Gastroesophageal sphincter (tissue), 4 donors: ENCODE measurements around the gene NCKAP5. TPM values are rescaled to one million over a fixed set of nuclear protein-coding genes. Genes with fewer than 3 reads are reported as not detected.

ENCODE experiments used
- ATAC-seq: fragments of 150-250 bp; one replicate; pipeline ENCODE4 v1.9.1; 2016; ENCODE audit warnings: mild to moderate bottlenecking, moderate library complexity
- H3K27ac ChIP-seq, 4 donors: fragments of 200-600 bp; sonication (generic) in 3 of 4; 1 replicate in 3 of 4; 2 replicates in 1 of 4; pipeline ENCODE4 v1.5.1; 2016 to 2019
- H3K27me3 ChIP-seq: fragments of 200-600 bp; sonication (generic); one replicate; pipeline ENCODE4 v1.5.1; 2019
- H3K36me3 ChIP-seq, 2 donors: fragments of 200-600 bp; sonication (generic); one replicate each; pipeline ENCODE4 v1.5.1; 2019; ENCODE audit warnings: control low read depth in 1 of 2
- H3K4me1 ChIP-seq, 3 donors: fragments of 200-600 bp; sonication (generic); 1 replicate in 2 of 3; 2 replicates in 1 of 3; pipeline ENCODE4 v1.5.1; 2016 to 2019; ENCODE audit warnings: control low read depth in 2 of 3
- H3K4me3 ChIP-seq, 2 donors: fragments of 200-600 bp; sonication (generic); one replicate each; pipeline ENCODE4 v1.5.1; 2019; ENCODE audit warnings: mild to moderate bottlenecking in 1 of 2, moderate library complexity in 1 of 2
- H3K9me3 ChIP-seq, 3 donors: fragments of 200-600 bp; sonication (generic); one replicate each; pipeline ENCODE4 v1.5.1; 2017 to 2019; ENCODE audit warnings: control low read depth in 2 of 3
- CTCF ChIP-seq, 4 experiments: fragments of 200-600 bp in 2 of 4; fragments of 450-650 bp in 2 of 4; sonication (generic) in 1 of 4; IDR thresholded peaks; one replicate each; pipeline ENCODE4 v1.5.1; 2017 to 2019; ENCODE audit warnings: antibody characterized with exemption in 4 of 4, mild to moderate bottlenecking in 2 of 4, moderate library complexity in 2 of 4
- EP300 ChIP-seq: sonication (generic); formaldehyde crosslinking; IDR thresholded peaks from one replicate; pipeline ENCODE4 v1.6.1; 2017; ENCODE audit warnings: antibody characterized with exemption, mild to moderate bottlenecking
- POLR2A ChIP-seq, 2 donors: fragments of 450-650 bp; IDR thresholded peaks; one replicate each; pipeline ENCODE4 v1.6.1; 2017; ENCODE audit warnings: antibody characterized with exemption in 2 of 2, mild to moderate bottlenecking in 2 of 2, moderate library complexity in 1 of 2
- POLR2AphosphoS5 ChIP-seq: sonication (generic); formaldehyde crosslinking; IDR thresholded peaks from one replicate; pipeline ENCODE4 v1.6.1; 2017; ENCODE audit warnings: antibody characterized with exemption
- WGBS, 2 donors: methylation state at CpG; one replicate each; pipeline ENCODE4 v1.1.5; 2018; ENCODE audit warnings: low coverage in 1 of 2; 5-methylcytosine and 5-hydroxymethylcytosine counted together
- total RNA-seq, 4 donors: library from RNA; depleted of rRNA; stranded (reverse); fragments of >200 nt; gene quantifications; one replicate each; pipeline ENCODE4 v1.1.0, GENCODE V29; 2016

NCKAP5 gene
- total RNA-seq, 4 donors from 2014 or later, result 0.16 to 0.57 (median 0.33) TPM

GRCh38 chr2:132752421-132753206, 815.6 kb downstream of the NCKAP5 start:
- Histone ChIP-seq H3K27me3 (no peaks in the 10 kb centered on the region), H3K4me1 (no peaks in the 10 kb centered on the region), H3K36me3 (no peaks in the 10 kb centered on the region), H3K27ac (no peak overlapping the region), H3K9me3 (no peaks in the 10 kb centered on the region), H3K4me3 (no peak overlapping the region)
- TF ChIP-seq EP300 (no peak), POLR2AphosphoS5 (no peak), POLR2A (IDR thresholded peaks at IDR 0.05) (no peak), CTCF (IDR thresholded peaks at IDR 0.05) (no peak)
- ATAC-seq, result no peak
- WGBS, 2 donors, result 88 to 94% methylated on average over 5 of the region's 5 CpGs

- no peak for ATAC-seq
- H3K4me3 ChIP-seq, result no peak overlapping the region
- no peak overlapping the region for H3K27ac ChIP-seq
- H3K4me1 ChIP-seq, result no peaks in the 10 kb centered on the region
- no peaks in the 10 kb centered on the region for H3K27me3 ChIP-seq
- no peaks in the 10 kb centered on the region for H3K36me3 ChIP-seq
- no peaks in the 10 kb centered on the region for H3K9me3 ChIP-seq
- no peak for TF ChIP-seq CTCF (IDR thresholded peaks at IDR 0.05)
- TF ChIP-seq POLR2A (IDR thresholded peaks at IDR 0.05), result no peak
- TF ChIP-seq POLR2AphosphoS5, result no peak
- TF ChIP-seq EP300, result no peak
Measured at GRCh38 chr2:132751836-132752235, 816.4 kb downstream of the NCKAP5 start.

GRCh38 chr2:132750606-132751005, 817.7 kb downstream of the NCKAP5 start:
- Histone ChIP-seq H3K36me3 (no peaks in the 10 kb centered on the region), H3K4me1 (no peaks in the 10 kb centered on the region), H3K4me3 (no peak overlapping the region), H3K27me3 (no peaks in the 10 kb centered on the region), H3K27ac (no peak overlapping the region), H3K9me3 (no peaks in the 10 kb centered on the region)
- ATAC-seq, result no peak
- TF ChIP-seq EP300, result no peak
- TF ChIP-seq POLR2A (IDR thresholded peaks at IDR 0.05), result no peak
- no peak for TF ChIP-seq CTCF (IDR thresholded peaks at IDR 0.05)
- no peak for TF ChIP-seq POLR2AphosphoS5

- 70 to 75% methylated on average over 2 of the region's 2 CpGs for WGBS, 2 donors
- H3K36me3 ChIP-seq, result no peaks in the 10 kb centered on the region
- H3K27me3 ChIP-seq, result no peaks in the 10 kb centered on the region
- H3K9me3 ChIP-seq, result no peaks in the 10 kb centered on the region
- TF ChIP-seq POLR2AphosphoS5 (no peak), POLR2A (IDR thresholded peaks at IDR 0.05) (no peak), CTCF (IDR thresholded peaks at IDR 0.05) (no peak), EP300 (no peak)
- ATAC-seq, result no peak
- no peak overlapping the region for H3K4me3 ChIP-seq
- no peaks in the 10 kb centered on the region for H3K4me1 ChIP-seq
- no peak overlapping the region for H3K27ac ChIP-seq
Measured at GRCh38 chr2:132747046-132747445, 821.2 kb downstream of the NCKAP5 start.

GRCh38 chr2:132741754-132742153, 826.5 kb downstream of the NCKAP5 start:
- TF ChIP-seq EP300 (no peak), POLR2AphosphoS5 (no peak), CTCF (IDR thresholded peaks at IDR 0.05) (no peak)
- no peak overlapping the region for H3K27ac ChIP-seq
- H3K9me3 ChIP-seq, result no peaks in the 10 kb centered on the region
- H3K27me3 ChIP-seq, result no peaks in the 10 kb centered on the region
- WGBS, 2 donors, result 89 to 93% methylated on average over 3 of the region's 3 CpGs
- no peaks in the 10 kb centered on the region for H3K36me3 ChIP-seq
- ATAC-seq, result no peak
- no peaks in the 10 kb centered on the region for H3K4me1 ChIP-seq
- no peak overlapping the region for H3K4me3 ChIP-seq
